Natural killer cell (primary cell): Measurements from ENCODE around the gene DUSP15. TPM values are rescaled to one million over a fixed set of nuclear protein-coding genes. Genes with fewer than 3 reads are reported as not detected.

Source experiments
- ATAC-seq, 3 donors: fragments of 150-1000 bp in 2 of 3; fragments of 200-7000 bp in 1 of 3; cut with Tn5 transposase; 1 replicate in 1 of 3; 2 replicates in 2 of 3; pipeline ENCODE4 v1.10.0; 2021; ENCODE audit warnings: mild to moderate bottlenecking in 2 of 3, moderate library complexity in 2 of 3
- DNase-seq, 2 donors: peaks; one replicate each; pipeline versions ENCODE4 v3.0.0 to v3.0.0-alpha.2; 2013 to 2021; ENCODE audit warnings: mixed read lengths in 1 of 2
- H3K27ac ChIP-seq: one replicate; pipeline ENCODE4 v1.5.1; 2013; ENCODE audit warnings: mild to moderate bottlenecking, low read length
- H3K27me3 ChIP-seq: one replicate; pipeline ENCODE4 v1.6.1; 2013; ENCODE audit warnings: low read length; ENCODE audit not compliant: control insufficient read depth, insufficient read depth
- H3K36me3 ChIP-seq: one replicate; pipeline ENCODE4 v1.6.1; 2013; ENCODE audit warnings: low read length; ENCODE audit not compliant: control insufficient read depth, insufficient read depth
- H3K4me1 ChIP-seq: one replicate; pipeline ENCODE4 v1.6.1; 2013; ENCODE audit warnings: low read length; ENCODE audit not compliant: control insufficient read depth, insufficient read depth
- H3K4me3 ChIP-seq: one replicate; pipeline ENCODE4 v1.5.1; 2013; ENCODE audit warnings: low read length
- H3K9me3 ChIP-seq: one replicate; pipeline ENCODE4 v1.6.1; 2013; ENCODE audit warnings: low read length; ENCODE audit not compliant: control insufficient read depth, insufficient read depth
- H3K27ac Mint-ChIP-seq, 2 donors: one replicate each; pipeline ENCODE4 v1.8.0; 2022; ENCODE audit warnings: mild to moderate bottlenecking in 2 of 2, mixed read lengths in 2 of 2, moderate library complexity in 1 of 2
- H3K27me3 Mint-ChIP-seq, 2 donors: one replicate each; pipeline ENCODE4 v1.8.0; 2022; ENCODE audit warnings: low read depth in 2 of 2, mixed read lengths in 2 of 2
- H3K36me3 Mint-ChIP-seq: one replicate; pipeline ENCODE4 v1.8.0; 2022; ENCODE audit warnings: mixed read lengths
- H3K4me1 Mint-ChIP-seq, 2 donors: one replicate each; pipeline ENCODE4 v1.8.0; 2022; ENCODE audit warnings: mixed read lengths in 2 of 2
- H3K4me3 Mint-ChIP-seq: one replicate; pipeline ENCODE4 v1.8.0; 2022; ENCODE audit warnings: mild to moderate bottlenecking, moderate library complexity, mixed read lengths
- H3K9me3 Mint-ChIP-seq, 2 donors: one replicate each; pipeline ENCODE4 v1.8.0; 2022; ENCODE audit warnings: mixed read lengths in 2 of 2
- CTCF ChIP-seq: fragments of 200-600 bp; IDR thresholded peaks from one replicate; pipeline ENCODE4 v1.8.0; 2022; ENCODE audit warnings: antibody characterized with exemption
- WGBS: methylation state at CpG from one replicate; pipeline ENCODE4 v1.1.7; 2013; ENCODE audit warnings: missing lambda C conversion rate; ENCODE audit not compliant: insufficient coverage; 5-methylcytosine and 5-hydroxymethylcytosine counted together
- intact Hi-C: fragments of 100-400 bp; cut with micrococcal nuclease; formaldehyde crosslinking; loops from one replicate; pipeline ENCODE4 v1.14.2; 2022
- total RNA-seq, 4 donors: library from RNA; stranded (reverse); fragments of 120-200 nt in 1 of 4; gene quantifications; one replicate each; pipeline versions ENCODE4 v1.2.3 to v1.2.4, GENCODE V29; 2013 to 2022

Gene DUSP15
- total RNA-seq, 3 donors from 2014 or later (not counting 1 experiment from before 2014, with no cell fraction given): not detected

- Mint-ChIP-seq H3K27me3 (no peaks in the 10 kb centered on the region), H3K4me1 (no peaks in the 10 kb centered on the region), H3K36me3 (no peaks in the 10 kb centered on the region), H3K4me3 (no peak overlapping the region), H3K27ac (no peak overlapping the region), H3K9me3 (no peaks in the 10 kb centered on the region)
- Histone ChIP-seq H3K27me3 (no peaks in the 10 kb centered on the region), H3K36me3 (no peaks in the 10 kb centered on the region), H3K4me3 (no peak overlapping the region), H3K9me3 (no peaks in the 10 kb centered on the region), H3K4me1 (no peaks in the 10 kb centered on the region), H3K27ac (no peak overlapping the region)
- ATAC-seq (no peak), DNase-seq (no peak)
- intact Hi-C loops: no loop called here
- 92% methylated on average over 3 of the region's 4 CpGs for WGBS
- TF ChIP-seq CTCF: no peak
Observed at GRCh38 chr20:31811198-31811597, 59.1 kb downstream of the DUSP15 start.

Other genes with a start within 250 kb of the DUSP15 start
- gene COX4I2, start 232.6 kb downstream of the DUSP15 start, total RNA-seq: not detected
- 10 to 100 TPM; 67.4 to 92.6 (median 78.6) TPM for gene BCL2L1, start 147.7 kb downstream of the DUSP15 start, total RNA-seq
- 1 to 10 TPM; 2.2 to 4.2 (median 2.2) TPM for gene TPX2, start 131.2 kb downstream of the DUSP15 start, total RNA-seq
- gene MYLK2, start 51.2 kb downstream of the DUSP15 start, total RNA-seq: under 1 TPM in 1 of 3 donors, not detected in 2; 0.12 TPM
- gene FOXS1, start 24.9 kb downstream of the DUSP15 start, total RNA-seq: not detected
- gene TTLL9, start 107 bp upstream of the DUSP15 start, total RNA-seq: not detected
- 10 to 100 TPM in 2 of 3 donors, 1 to 10 TPM in 1; 9.0 to 12.8 (median 10.4) TPM for gene PDRG1, start 81.5 kb upstream of the DUSP15 start, total RNA-seq
- gene XKR7, start 97.6 kb upstream of the DUSP15 start, total RNA-seq: not detected
- gene CCM2L, start 139.9 kb upstream of the DUSP15 start, total RNA-seq: not detected
- 10 to 100 TPM in 2 of 3 donors, 1 to 10 TPM in 1; 6.3 to 31.6 (median 12.4) TPM for gene HCK, start 181.7 kb upstream of the DUSP15 start, total RNA-seq
- 10 to 100 TPM; 35.8 to 42.8 (median 41.2) TPM for gene TM9SF4, start 239.2 kb upstream of the DUSP15 start, total RNA-seq